Activated T-cell treated with anti-CD3 and anti-CD28 coated beads, Interleukin-2, amount 50 U/mL, for 24 hours (primary cell): Measurements from ENCODE around the gene INPP5E.

ENCODE experiments used
- DNase-seq: peaks from one replicate; pipeline ENCODE4 v3.0.0-alpha.2; 2020
- H3K27ac Mint-ChIP-seq: 2 replicates; pipeline ENCODE4 v1.8.0; 2020; ENCODE audit warnings: mild to moderate bottlenecking, mixed read lengths
- H3K27me3 Mint-ChIP-seq: 2 replicates; pipeline ENCODE4 v1.8.0; 2020; ENCODE audit warnings: mixed read lengths
- H3K36me3 Mint-ChIP-seq: 2 replicates; pipeline ENCODE4 v1.8.0; 2020; ENCODE audit warnings: low read depth, mixed read lengths
- H3K4me1 Mint-ChIP-seq: 2 replicates; pipeline ENCODE4 v1.8.0; 2020; ENCODE audit warnings: low read depth, mixed read lengths
- H3K4me3 Mint-ChIP-seq: 2 replicates; pipeline ENCODE4 v1.8.0; 2020; ENCODE audit warnings: mild to moderate bottlenecking, moderate library complexity, mixed read lengths
- H3K9me3 Mint-ChIP-seq: 2 replicates; pipeline ENCODE4 v1.8.0; 2020; ENCODE audit warnings: mixed read lengths

The INPP5E gene

GRCh38 chr9:136401173-136401922 lies 38.3 kb downstream of the INPP5E start:
- Mint-ChIP-seq H3K9me3 (no peaks in the 10 kb centered on the region), H3K36me3 (peaks cover 80% of the 10 kb centered on the region), H3K27me3 (no peaks in the 10 kb centered on the region), H3K4me1 (peaks cover 69% of the 10 kb centered on the region), H3K27ac (peak overlapping the region; percentile 84), H3K4me3 (peak overlapping the region; percentile 6)
- no peak for DNase-seq

- Mint-ChIP-seq H3K9me3 (no peaks in the 10 kb centered on the region), H3K36me3 (peaks cover 81% of the 10 kb centered on the region), H3K4me3 (peak within 1 kb of the TSS; percentile 94), H3K27ac (peak within 1 kb of the TSS; percentile 91), H3K4me1 (peaks cover 61% of the 10 kb centered on the region), H3K27me3 (no peaks in the 10 kb centered on the region)
- peak; percentile 92 for DNase-seq
These were observed 39.4 kb downstream of the INPP5E start, which contains the start of gene SNAPC4 for GRCh38 chr9:136400038-136400834. Gene SNAPC4, minus strand, starts transcription at chr9:136400170. Its CDS starts 1,742 bp downstream, at chr9:136398428.

- peak; percentile 68 for DNase-seq
- H3K9me3 Mint-ChIP-seq, result no peaks in the 10 kb centered on the region
- H3K4me1 Mint-ChIP-seq, result peaks cover 53% of the 10 kb centered on the region
- H3K36me3 Mint-ChIP-seq, result peaks cover 81% of the 10 kb centered on the region
- no peaks in the 10 kb centered on the region for H3K27me3 Mint-ChIP-seq
- H3K27ac Mint-ChIP-seq, result peak overlapping the region; percentile 91
- peak overlapping the region; percentile 94 for H3K4me3 Mint-ChIP-seq
These were observed 40.2 kb downstream of the INPP5E start for GRCh38 chr9:136399176-136400037.

- H3K9me3 Mint-ChIP-seq, result no peaks in the 10 kb centered on the region
- H3K27ac Mint-ChIP-seq, result peak overlapping the region; percentile 91
- H3K36me3 Mint-ChIP-seq, result peaks cover 81% of the 10 kb centered on the region
These were observed 41.4 kb downstream of the INPP5E start for GRCh38 chr9:136398286-136398685.

GRCh38 chr9:136397643-136398042 lies 42.0 kb downstream of the INPP5E start:
- Mint-ChIP-seq H3K9me3 (no peaks in the 10 kb centered on the region), H3K27ac (no peak overlapping the region), H3K4me1 (peaks cover 39% of the 10 kb centered on the region), H3K4me3 (no peak overlapping the region), H3K36me3 (peaks cover 85% of the 10 kb centered on the region), H3K27me3 (no peaks in the 10 kb centered on the region)
- no peak for DNase-seq

More at GRCh38 chr9:136398286-136398685, 41.4 kb downstream of the INPP5E start:
- DNase-seq, result no peak
- Mint-ChIP-seq H3K27me3 (no peaks in the 10 kb centered on the region), H3K4me3 (peak overlapping the region; percentile 94), H3K4me1 (peaks cover 41% of the 10 kb centered on the region)

- Mint-ChIP-seq H3K4me1 (peaks cover 28% of the 10 kb centered on the region), H3K9me3 (no peaks in the 10 kb centered on the region), H3K4me3 (no peak overlapping the region), H3K27ac (no peak overlapping the region), H3K36me3 (peaks cover 85% of the 10 kb centered on the region), H3K27me3 (no peaks in the 10 kb centered on the region)
- DNase-seq, result no peak
These were observed 43.5 kb downstream of the INPP5E start for GRCh38 chr9:136396219-136396515.

- Mint-ChIP-seq H3K27ac (no peak overlapping the region), H3K36me3 (peaks cover 85% of the 10 kb centered on the region), H3K9me3 (no peaks in the 10 kb centered on the region)
These were observed 44.1 kb downstream of the INPP5E start for GRCh38 chr9:136395345-136396218.

GRCh38 chr9:136395020-136395340 lies 44.7 kb downstream of the INPP5E start:
- H3K27ac Mint-ChIP-seq, result no peak overlapping the region
- no peaks in the 10 kb centered on the region for H3K27me3 Mint-ChIP-seq
- peaks cover 18% of the 10 kb centered on the region for H3K4me1 Mint-ChIP-seq
- no peak overlapping the region for H3K4me3 Mint-ChIP-seq
- no peak for DNase-seq
- no peaks in the 10 kb centered on the region for H3K9me3 Mint-ChIP-seq
- peaks cover 88% of the 10 kb centered on the region for H3K36me3 Mint-ChIP-seq

More at GRCh38 chr9:136395345-136396218, 44.1 kb downstream of the INPP5E start:
- Mint-ChIP-seq H3K27me3 (no peaks in the 10 kb centered on the region), H3K4me1 (peaks cover 23% of the 10 kb centered on the region), H3K4me3 (no peak overlapping the region)
- DNase-seq, result no peak

- Mint-ChIP-seq H3K4me1 (peaks cover 18% of the 10 kb centered on the region), H3K4me3 (no peak overlapping the region), H3K36me3 (peaks cover 93% of the 10 kb centered on the region), H3K27ac (no peak overlapping the region), H3K27me3 (no peaks in the 10 kb centered on the region), H3K9me3 (no peaks in the 10 kb centered on the region)
- no peak for DNase-seq
These were observed 45.2 kb downstream of the INPP5E start for GRCh38 chr9:136394312-136395019.

- no peaks in the 10 kb centered on the region for H3K9me3 Mint-ChIP-seq
- H3K27ac Mint-ChIP-seq, result no peak overlapping the region
- no peaks in the 10 kb centered on the region for H3K27me3 Mint-ChIP-seq
- DNase-seq, result no peak
- peaks cover 10% of the 10 kb centered on the region for H3K4me1 Mint-ChIP-seq
- H3K36me3 Mint-ChIP-seq, result peaks cover 93% of the 10 kb centered on the region
- H3K4me3 Mint-ChIP-seq, result no peak overlapping the region
These were observed 46.1 kb downstream of the INPP5E start for GRCh38 chr9:136393531-136393930.

- Mint-ChIP-seq H3K36me3 (peaks cover 93% of the 10 kb centered on the region), H3K27me3 (no peaks in the 10 kb centered on the region), H3K4me3 (no peak overlapping the region), H3K4me1 (peaks cover 4% of the 10 kb centered on the region), H3K9me3 (no peaks in the 10 kb centered on the region), H3K27ac (no peak overlapping the region)
- no peak for DNase-seq
These were observed 46.9 kb downstream of the INPP5E start for GRCh38 chr9:136392538-136393449.

GRCh38 chr9:136391737-136392537 lies 47.7 kb downstream of the INPP5E start:
- no peak overlapping the region for H3K27ac Mint-ChIP-seq
- peaks cover 5% of the 10 kb centered on the region for H3K4me1 Mint-ChIP-seq
- DNase-seq, result no peak
- peaks cover 95% of the 10 kb centered on the region for H3K36me3 Mint-ChIP-seq
- no peak overlapping the region for H3K4me3 Mint-ChIP-seq
- no peaks in the 10 kb centered on the region for H3K9me3 Mint-ChIP-seq
- H3K27me3 Mint-ChIP-seq, result no peaks in the 10 kb centered on the region
